Measurements from ENCODE around the gene RPA3. TPM values are rescaled to one million over a fixed set of nuclear protein-coding genes. Genes with fewer than 3 reads are reported as not detected.

The RPA3 gene
- total RNA-seq, 2 donors from 2014 or later, result 44.9 to 53.3 TPM

GRCh38 chr7:7609330-7609729, 109.1 kb downstream of the RPA3 start:
- no peaks in the 10 kb centered on the region for H3K4me1 ChIP-seq
- no peak overlapping the region for H3K27ac ChIP-seq
- no peaks in the 10 kb centered on the region for H3K9me3 ChIP-seq
- H3K9ac ChIP-seq (ENCODE audit: low read depth in 2 of 2, low read length in 2 of 2), result no peak overlapping the region
- no peak for TF ChIP-seq CTCF (IDR thresholded peaks at IDR 0.05)
- no peak for DNase-seq
- intact Hi-C loops (cut with DNase I), result no loop called here
- H3K36me3 ChIP-seq, result no peaks in the 10 kb centered on the region
- H3K4me3 ChIP-seq, result no peak overlapping the region
- no peaks in the 10 kb centered on the region for H3K27me3 ChIP-seq

GRCh38 chr7:7607010-7607409, 111.4 kb downstream of the RPA3 start:
- intact Hi-C loops (cut with DNase I), result no loop called here
- Histone ChIP-seq H3K9ac (ENCODE audit: low read depth in 2 of 2, low read length in 2 of 2) (no peak overlapping the region), H3K4me1 (no peaks in the 10 kb centered on the region), H3K9me3 (no peaks in the 10 kb centered on the region), H3K36me3 (no peaks in the 10 kb centered on the region), H3K27ac (no peak overlapping the region), H3K27me3 (no peaks in the 10 kb centered on the region), H3K4me3 (no peak overlapping the region)
- no peak for DNase-seq
- TF ChIP-seq CTCF (IDR thresholded peaks at IDR 0.05), result no peak

GRCh38 chr7:7596176-7596575, 122.2 kb downstream of the RPA3 start:
- Histone ChIP-seq H3K4me3 (no peak overlapping the region), H3K36me3 (no peaks in the 10 kb centered on the region), H3K9me3 (no peaks in the 10 kb centered on the region), H3K4me1 (no peaks in the 10 kb centered on the region), H3K9ac (ENCODE audit: low read depth in 2 of 2, low read length in 2 of 2) (no peak overlapping the region), H3K27me3 (no peaks in the 10 kb centered on the region), H3K27ac (no peak overlapping the region)
- no peak for TF ChIP-seq CTCF (IDR thresholded peaks at IDR 0.05)
- intact Hi-C loops (cut with DNase I), result loop anchor here (10.0 kb wide), 1 partner anchor 619 kb away; no protein-coding TSS in a partner anchor
- no peak for DNase-seq

GRCh38 chr7:7595451-7595850, 123.0 kb downstream of the RPA3 start:
- Histone ChIP-seq H3K27me3 (no peaks in the 10 kb centered on the region), H3K4me3 (no peak overlapping the region), H3K4me1 (no peaks in the 10 kb centered on the region), H3K36me3 (no peaks in the 10 kb centered on the region), H3K27ac (no peak overlapping the region), H3K9ac (ENCODE audit: low read depth in 2 of 2, low read length in 2 of 2) (no peak overlapping the region), H3K9me3 (no peaks in the 10 kb centered on the region)
- DNase-seq, result no peak
- TF ChIP-seq CTCF (IDR thresholded peaks at IDR 0.05), result no peak
- intact Hi-C loops (cut with DNase I), result loop anchor here (10.0 kb wide), 1 partner anchor 619 kb away; no protein-coding TSS in a partner anchor

Other genes with a start within 250 kb of the RPA3 start
- gene COL28A1, start 182.7 kb downstream of the RPA3 start, total RNA-seq, result 1 to 10 TPM; 1.2 to 3.5 TPM
- 10 to 100 TPM; 23.7 to 26.8 TPM for gene MIOS, start 151.7 kb downstream of the RPA3 start, total RNA-seq
- 10 to 100 TPM; 21.9 to 26.3 TPM for gene UMAD1, start 77.9 kb downstream of the RPA3 start, total RNA-seq

Measured in colonic mucosa (tissue), 4 donors.